GM21390 (cell line): ENCODE data around the gene RBM25.
"Not testable (repeated sequence)": the region's sequence is repeated elsewhere in the genome, so short reads cannot be mapped to it uniquely, and the experiment has no call there.

Experiments used
- ATAC-seq: cut with Tn5 transposase; IDR thresholded peaks from one replicate; pipeline ENCODE4 v1.9.1; 2021; ENCODE audit not compliant: unreplicated experiment

Gene RBM25

GRCh38 chr14:73168274-73168673 lies 109.9 kb downstream of the RBM25 start:
- no peak for ATAC-seq

GRCh38 chr14:73168691-73169090 lies 110.4 kb downstream of the RBM25 start:
- ATAC-seq, result no peak

- not testable (repeated sequence) for ATAC-seq
Observed at GRCh38 chr14:73169855-73170254, 111.5 kb downstream of the RBM25 start.

GRCh38 chr14:73170686-73171085 lies 112.4 kb downstream of the RBM25 start:
- ATAC-seq, result no peak

GRCh38 chr14:73172500-73172899 lies 114.2 kb downstream of the RBM25 start:
- ATAC-seq, result no peak

GRCh38 chr14:73173092-73173735 lies 114.9 kb downstream of the RBM25 start:
- no peak for ATAC-seq
